ENCODE results near the gene TBC1D9. TPM values are rescaled to one million over a fixed set of nuclear protein-coding genes. Genes with fewer than 3 reads are reported as not detected.

Gene TBC1D9
- total and polyA plus RNA-seq, 9 donors = 13.2 to 28.8 (median 21.4) TPM

GRCh38 chr4:140729344-140730049 is 26.7 kb downstream of the TBC1D9 start:
- Histone ChIP-seq H3K9me3 (no peaks in the 10 kb centered on the region), H3K27me3 (no peaks in the 10 kb centered on the region), H3K36me3 (no peaks in the 10 kb centered on the region), H3K27ac (no peak overlapping the region), H3K4me1 (ENCODE audit: insufficient read depth) (peaks cover 9% of the 10 kb centered on the region), H3K4me3 (no peak overlapping the region)
- WGBS, 3 donors = 94 to 97% (median 94%) methylated on average over 6 of the region's 6 CpGs
- DNase-seq = no peak
- TF ChIP-seq CTCF (IDR thresholded peaks at IDR 0.05) (no peak), POLR2A (IDR thresholded peaks at IDR 0.05) (no peak), EP300 (IDR thresholded peaks at IDR 0.05) (no peak)
- intact Hi-C loops (cut with DNase I) = no loop called here

GRCh38 chr4:140726776-140727500 is 29.2 kb downstream of the TBC1D9 start:
- Histone ChIP-seq H3K4me3 (no peak overlapping the region), H3K9me3 (no peaks in the 10 kb centered on the region), H3K36me3 (no peaks in the 10 kb centered on the region), H3K27ac (no peak overlapping the region), H3K4me1 (ENCODE audit: insufficient read depth) (peaks cover 9% of the 10 kb centered on the region), H3K27me3 (no peaks in the 10 kb centered on the region)
- DNase-seq = no peak
- 79 to 93% (median 84%) methylated on average over 3 of the region's 3 CpGs for WGBS, 3 donors
- intact Hi-C loops (cut with DNase I) = no loop called here
- TF ChIP-seq EP300 (IDR thresholded peaks at IDR 0.05) (no peak), CTCF (IDR thresholded peaks at IDR 0.05) (no peak), POLR2A (IDR thresholded peaks at IDR 0.05) (no peak)

GRCh38 chr4:140725556-140725955 is 30.6 kb downstream of the TBC1D9 start:
- DNase-seq = no peak
- Histone ChIP-seq H3K27me3 (no peaks in the 10 kb centered on the region), H3K27ac (no peak overlapping the region), H3K9me3 (no peaks in the 10 kb centered on the region), H3K4me3 (no peak overlapping the region), H3K36me3 (no peaks in the 10 kb centered on the region), H3K4me1 (ENCODE audit: insufficient read depth) (peaks cover 11% of the 10 kb centered on the region)
- TF ChIP-seq CTCF (IDR thresholded peaks at IDR 0.05) (no peak), EP300 (IDR thresholded peaks at IDR 0.05) (no peak), POLR2A (IDR thresholded peaks at IDR 0.05) (no peak)
- WGBS, 3 donors = 89 to 93% (median 92%) methylated on average over 5 of the region's 5 CpGs
- intact Hi-C loops (cut with DNase I) = no loop called here

GRCh38 chr4:140724760-140725159 is 31.4 kb downstream of the TBC1D9 start:
- Histone ChIP-seq H3K9me3 (no peaks in the 10 kb centered on the region), H3K27me3 (no peaks in the 10 kb centered on the region), H3K27ac (no peak overlapping the region), H3K4me1 (ENCODE audit: insufficient read depth) (peaks cover 11% of the 10 kb centered on the region), H3K4me3 (no peak overlapping the region), H3K36me3 (no peaks in the 10 kb centered on the region)
- 88 to 89% (median 89%) methylated on average over 5 of the region's 5 CpGs for WGBS, 3 donors
- intact Hi-C loops (cut with DNase I) = no loop called here
- DNase-seq = no peak
- TF ChIP-seq EP300 (IDR thresholded peaks at IDR 0.05) = no peak
- no peak for TF ChIP-seq POLR2A (IDR thresholded peaks at IDR 0.05)
- TF ChIP-seq CTCF (IDR thresholded peaks at IDR 0.05) = no peak
